IMR-90 (cell line): ENCODE data around the gene FAM241A. TPM values are rescaled to one million over a fixed set of nuclear protein-coding genes. Genes with fewer than 3 reads are reported as not detected.

ENCODE experiments used
- ATAC-seq: fragments of 200-7000 bp; cut with Tn5 transposase; 2 replicates; pipeline ENCODE4 v1.9.1; 2020; ENCODE audit warnings: low read depth, mild to moderate bottlenecking, moderate library complexity
- BruUV-seq: library from RNA; stranded (reverse); fragments of 400-500 nt; replicated peaks from 2 replicates; lab custom pipeline; 2021; lab: Mats Ljungman, UMichigan
- CTCF ChIA-PET: fragments of 300-600 bp; formaldehyde crosslinking; extraction: SDS; loops from one replicate; lab custom pipeline; 2021; ENCODE audit warnings: antibody characterized with exemption; lab: Yijun Ruan, JAX
- POLR2A ChIA-PET: fragments of 300-600 bp; sonication (Branson Sonifier 250); formaldehyde crosslinking; loops from one replicate; lab custom pipeline; 2022; ENCODE audit warnings: antibody characterized with exemption; ENCODE audit not compliant: unreplicated experiment; lab: Charles Lee
- DNase-seq: peaks from one replicate; pipeline ENCODE4 v3.0.0; 2013
- H2AFZ ChIP-seq: replicated peaks from 2 replicates; pipeline ENCODE3; 2013; ENCODE audit warnings: low read length, mild to moderate bottlenecking; ENCODE audit not compliant: poor library complexity
- H2AK5ac ChIP-seq: 2 replicates; pipeline ENCODE4 v1.6.1; 2013; ENCODE audit warnings: low read depth, low read length, inconsistent platforms
- H2AK9ac ChIP-seq: replicated peaks from 2 replicates; pipeline ENCODE3; 2013; ENCODE audit warnings: mild to moderate bottlenecking, low read depth, low read length, moderate library complexity; ENCODE audit not compliant: poor library complexity
- H2BK120ac ChIP-seq: 2 replicates; pipeline ENCODE4 v1.6.1; 2013; ENCODE audit warnings: low read depth, low read length, inconsistent platforms
- H2BK15ac ChIP-seq: 3 replicates; pipeline ENCODE4 v1.6.1; 2013; ENCODE audit warnings: low read depth, low read length, inconsistent platforms
- H2BK20ac ChIP-seq: 2 replicates; pipeline ENCODE4 v1.6.1; 2013; ENCODE audit warnings: low read depth, mild to moderate bottlenecking, inconsistent platforms, low read length, moderate library complexity
- H2BK5ac ChIP-seq: 2 replicates; pipeline ENCODE4 v1.6.1; 2013; ENCODE audit warnings: mild to moderate bottlenecking, low read depth, low read length, inconsistent platforms; ENCODE audit not compliant: poor library complexity, severe bottlenecking
- H3K14ac ChIP-seq: replicated peaks from 2 replicates; pipeline ENCODE4 v1.6.1; 2013; ENCODE audit warnings: low read depth, low read length, inconsistent platforms
- H3K18ac ChIP-seq: 2 replicates; pipeline ENCODE4 v1.6.1; 2013; ENCODE audit warnings: low read depth, low read length, control low read depth
- H3K23ac ChIP-seq: 2 replicates; pipeline ENCODE4 v1.6.1; 2013; ENCODE audit warnings: low read depth, low read length, inconsistent platforms
- H3K27ac ChIP-seq: 2 replicates; pipeline ENCODE4 v1.5.1; 2013; ENCODE audit warnings: mild to moderate bottlenecking, control low read depth, low read length; ENCODE audit not compliant: insufficient read depth
- H3K27me3 ChIP-seq: 2 replicates; pipeline ENCODE4 v1.6.1; 2013; ENCODE audit warnings: low read length; ENCODE audit not compliant: control insufficient read depth, insufficient read depth
- H3K36me3 ChIP-seq: 2 replicates; pipeline ENCODE4 v1.6.1; 2013; ENCODE audit warnings: low read length, mixed read lengths; ENCODE audit not compliant: control insufficient read depth, insufficient read depth
- H3K4ac ChIP-seq: 2 replicates; pipeline ENCODE4 v1.6.1; 2013; ENCODE audit warnings: low read depth, low read length, inconsistent platforms
- H3K4me1 ChIP-seq: 2 replicates; pipeline ENCODE4 v1.6.1; 2013; ENCODE audit warnings: low read length, mixed read lengths; ENCODE audit not compliant: control insufficient read depth, insufficient read depth
- H3K4me2 ChIP-seq: 2 replicates; pipeline ENCODE4 v1.6.1; 2013; ENCODE audit warnings: low read depth, mild to moderate bottlenecking, control low read depth, low read length, moderate library complexity
- H3K4me3 ChIP-seq: 2 replicates; pipeline ENCODE4 v1.5.1; 2013; ENCODE audit warnings: low read depth, mild to moderate bottlenecking, control low read depth, low read length, moderate library complexity; ENCODE audit not compliant: insufficient read depth
- H3K56ac ChIP-seq: 2 replicates; pipeline ENCODE4 v1.6.1; 2013; ENCODE audit warnings: low read length, inconsistent platforms; ENCODE audit not compliant: insufficient read depth; ENCODE audit errors: extremely low read depth
- H3K79me1 ChIP-seq, 2 experiments: 2 replicates each; pipeline ENCODE4 v1.6.1; 2013; ENCODE audit warnings: low read length in 2 of 2, inconsistent platforms in 1 of 2, low read depth in 1 of 2
- H3K9ac ChIP-seq: 2 replicates; pipeline ENCODE4 v1.6.1; 2013; ENCODE audit warnings: low read depth, low read length, control low read depth
- H3K9me1 ChIP-seq: 2 replicates; pipeline ENCODE4 v1.6.1; 2013; ENCODE audit warnings: low read length, inconsistent platforms; ENCODE audit not compliant: insufficient read depth
- H3K9me3 ChIP-seq: 2 replicates; pipeline ENCODE4 v1.6.1; 2013; ENCODE audit warnings: low read length; ENCODE audit not compliant: control insufficient read depth, insufficient read depth
- H4K20me1 ChIP-seq: 2 replicates; pipeline ENCODE4 v1.6.1; 2013; ENCODE audit warnings: low read length, inconsistent platforms; ENCODE audit not compliant: insufficient read depth
- H4K5ac ChIP-seq: 2 replicates; pipeline ENCODE4 v1.6.1; 2013; ENCODE audit warnings: mild to moderate bottlenecking, low read depth, low read length, control low read depth
- H4K8ac ChIP-seq, 2 experiments: 2 replicates each; pipeline ENCODE4 v1.6.1; 2013; ENCODE audit warnings: low read depth in 2 of 2, low read length in 2 of 2, control low read depth in 1 of 2, inconsistent platforms in 1 of 2
- H4K91ac ChIP-seq: 2 replicates; pipeline ENCODE4 v1.6.1; 2013; ENCODE audit warnings: low read depth, low read length, inconsistent platforms; ENCODE audit not compliant: insufficient read depth
- BHLHE40 ChIP-seq: fragments of 150-350 bp; IDR thresholded peaks from 2 replicates; pipeline ENCODE4 v1.6.1; 2016; ENCODE audit warnings: mild to moderate bottlenecking, low read depth, low read length
- CEBPB ChIP-seq: IDR thresholded peaks from 2 replicates; pipeline ENCODE4 v1.6.1; 2012; ENCODE audit warnings: low read depth, low read length, improper control_type of control experiment
- CHD1 ChIP-seq: IDR thresholded peaks from 2 replicates; pipeline ENCODE4 v1.6.1; 2012; ENCODE audit warnings: low read depth, low read length, improper control_type of control experiment
- CTCF ChIP-seq: conservative IDR thresholded peaks from 2 replicates; pipeline ENCODE4 v1.5.1; 2012; ENCODE audit warnings: mild to moderate bottlenecking, low read depth, low read length, improper control_type of control experiment
- ELK1 ChIP-seq: fragments of 150-350 bp; IDR thresholded peaks from 2 replicates; pipeline ENCODE4 v1.6.1; 2016; ENCODE audit warnings: low read depth, mild to moderate bottlenecking, low read length, moderate library complexity, borderline replicate concordance
- FOS ChIP-seq: fragments of 150-350 bp; IDR thresholded peaks from 2 replicates; pipeline ENCODE4 v1.6.1; 2016; ENCODE audit warnings: low read depth, low read length
- MAFK ChIP-seq: IDR thresholded peaks from 2 replicates; pipeline ENCODE4 v1.6.1; 2012; ENCODE audit warnings: low read depth, low read length, improper control_type of control experiment
- MAZ ChIP-seq: IDR thresholded peaks from 2 replicates; pipeline ENCODE4 v1.6.1; 2012; ENCODE audit warnings: low read depth, mild to moderate bottlenecking, low read length, improper control_type of control experiment, moderate library complexity, borderline replicate concordance
- MXI1 ChIP-seq: IDR thresholded peaks from 2 replicates; pipeline ENCODE4 v1.6.1; 2012; ENCODE audit warnings: low read depth, mild to moderate bottlenecking, low read length, moderate library complexity, borderline replicate concordance
- NFE2L2 ChIP-seq: fragments of 150-350 bp; IDR thresholded peaks from 2 replicates; pipeline ENCODE4 v1.6.1; 2016; ENCODE audit warnings: low read depth, mild to moderate bottlenecking, low read length
- POLR2A ChIP-seq: IDR thresholded peaks from 2 replicates; pipeline ENCODE4 v1.6.1; 2012; ENCODE audit warnings: mild to moderate bottlenecking, low read depth, low read length
- RAD21 ChIP-seq: IDR thresholded peaks from 2 replicates; pipeline ENCODE4 v1.6.1; 2012; ENCODE audit warnings: low read length, improper control_type of control experiment
- RCOR1 ChIP-seq: IDR thresholded peaks from 2 replicates; pipeline ENCODE4 v1.6.1; 2012; ENCODE audit warnings: mild to moderate bottlenecking, low read length, improper control_type of control experiment; ENCODE audit not compliant: insufficient replicate concordance
- RFX5 ChIP-seq: IDR thresholded peaks from 2 replicates; pipeline ENCODE4 v1.8.0; 2012; ENCODE audit warnings: low read depth, mild to moderate bottlenecking, low read length, moderate library complexity
- SMC3 ChIP-seq: fragments of 150-350 bp; IDR thresholded peaks from 2 replicates; pipeline ENCODE4 v1.6.1; 2016; ENCODE audit warnings: low read depth, mild to moderate bottlenecking, antibody characterized with exemption, low read length, moderate library complexity
- USF2 ChIP-seq: fragments of 150-350 bp; IDR thresholded peaks from 2 replicates; pipeline ENCODE4 v1.6.1; 2017; ENCODE audit warnings: mild to moderate bottlenecking, antibody characterized with exemption, low read length, low read depth
- WGBS, 2 experiments: methylation state at CpG; one replicate each; pipeline versions ENCODE4 v1.1.5 to v1.1.7; 2013; ENCODE audit warnings: missing lambda C conversion rate in 2 of 2; ENCODE audit not compliant: insufficient read length in 1 of 2; ENCODE audit errors: extremely low coverage in 2 of 2; 5-methylcytosine and 5-hydroxymethylcytosine counted together
- dilution Hi-C: fragments of 300-500 bp; cut with HindIII; formaldehyde crosslinking; loops from one replicate; pipeline ENCODE4 v1.14.3; 2018; ENCODE audit warnings: low sequenced_read_pairs; ENCODE audit not compliant: unreplicated experiment
- in situ Hi-C: fragments of 300-500 bp; cut with MboI; formaldehyde crosslinking; loops from 3 replicates; pipeline ENCODE4 v1.14.3; 2019; ENCODE audit warnings: low sequenced_read_pairs, inconsistent platforms, mixed read lengths
- intact Hi-C: fragments of 100-400 bp; cut with micrococcal nuclease; formaldehyde crosslinking; loops from 2 replicates; pipeline ENCODE4 v1.10.0; 2022
- polyA plus RNA-seq, 3 experiments: library from polyadenylated mRNA; depleted of rRNA; stranded (reverse); fragments of >200 nt; gene quantifications; 2 replicates each; pipeline ENCODE4 v1.2.3, GENCODE V29; 2012; ENCODE audit warnings: low replicate concordance in 1 of 3
- total RNA-seq: library from RNA; depleted of rRNA; stranded (reverse); fragments of >200 nt; gene quantifications from 2 replicates; pipeline ENCODE4 v1.2.3, GENCODE V29; 2012

The FAM241A gene
- total and polyA plus RNA-seq, 2 of the 4 experiments (the other 2 are of a cell fraction): under 0.01 to 0.24 TPM

GRCh38 chr4:112112590-112113170 lies 32.6 kb upstream of the FAM241A start:
- intact Hi-C loops (loop anchor here (1.0 kb wide), 1 partner anchor 33 kb away; the partner anchor contains the start of gene FAM241A), dilution Hi-C loops (no loop called here), in situ Hi-C loops (no loop called here)
- no peak overlapping the region for H2BK15ac ChIP-seq
- no peak for DNase-seq
- POLR2A ChIA-PET: no interaction called here
- no peak overlapping the region for H3K14ac ChIP-seq
- H3K9me3 ChIP-seq: no peaks in the 10 kb centered on the region
- TF ChIP-seq POLR2A: no peak
- TF ChIP-seq CHD1: no peak
- no peak for TF ChIP-seq RCOR1
- no peak for TF ChIP-seq MAZ
- TF ChIP-seq ELK1: no peak
- TF ChIP-seq FOS: no peak
- no peak for TF ChIP-seq SMC3
- no peak for TF ChIP-seq NFE2L2
- no peak for TF ChIP-seq USF2
- no peak for TF ChIP-seq MAFK
- TF ChIP-seq CEBPB: no peak
- no peak for TF ChIP-seq CTCF
- TF ChIP-seq MXI1: no peak
- TF ChIP-seq RAD21: no peak
- no peak for TF ChIP-seq BHLHE40
- no peak for TF ChIP-seq RFX5
- BruUV-seq: no TSS peak
- no peak overlapping the region for H3K56ac ChIP-seq
- no peaks in the 10 kb centered on the region; the same call in 1 of the 2 replicates for H3K9me1 ChIP-seq
- no peak overlapping the region for H4K5ac ChIP-seq
- no peaks in the 10 kb centered on the region; the same call in 1 of the 2 replicates for H3K4me1 ChIP-seq
- H3K27me3 ChIP-seq: no peaks in the 10 kb centered on the region; the same call in 1 of the 2 replicates
- no peak overlapping the region for H3K4ac ChIP-seq
- no peaks in the 10 kb centered on the region for H3K36me3 ChIP-seq
- no peaks in the 10 kb centered on the region for H3K79me1 ChIP-seq
- no peak overlapping the region for H3K23ac ChIP-seq
- H2BK20ac ChIP-seq: no peak overlapping the region
- no peak overlapping the region for H2BK5ac ChIP-seq
- no peak for ATAC-seq
- no CpG with 5 or more reads among the region's 2 CpGs for WGBS, 2 experiments
- H2AFZ ChIP-seq: no peak overlapping the region
- H4K91ac ChIP-seq: no peak overlapping the region
- no peak overlapping the region for H3K4me3 ChIP-seq
- no peak overlapping the region for H2AK5ac ChIP-seq
- H4K8ac ChIP-seq: no peak overlapping the region
- CTCF ChIA-PET: no interaction called here
- no peak overlapping the region for H3K27ac ChIP-seq
- no peak overlapping the region for H2BK120ac ChIP-seq
- no peak overlapping the region for H2AK9ac ChIP-seq
- H3K9ac ChIP-seq: no peak overlapping the region
- no peak overlapping the region for H3K4me2 ChIP-seq
- H3K18ac ChIP-seq: no peak overlapping the region
- no peaks in the 10 kb centered on the region for H4K20me1 ChIP-seq
